HepG2 (cell line): Measurements from ENCODE around the gene PKLR. TPM values are rescaled to one million over a fixed set of nuclear protein-coding genes. Genes with fewer than 3 reads are reported as not detected.

ENCODE experiments used
- ADNP ChIP-seq: sonication (generic); formaldehyde crosslinking; IDR thresholded peaks from 2 replicates; pipeline ENCODE4 v1.4.0; 2020; ENCODE audit warnings: missing genetic modification reagents
- CCDC6 ChIP-seq: sonication (generic); formaldehyde crosslinking; IDR thresholded peaks from 2 replicates; pipeline ENCODE4 v1.8.1; 2022; ENCODE audit warnings: mild to moderate bottlenecking, missing genetic modification reagents, moderate library complexity
- DPF2 ChIP-seq: sonication (generic); formaldehyde crosslinking; IDR thresholded peaks from 2 replicates; pipeline ENCODE4 v1.4.0; 2020; ENCODE audit warnings: mild to moderate bottlenecking, low read depth, missing genetic modification reagents, borderline replicate concordance
- DR1 ChIP-seq: sonication (generic); formaldehyde crosslinking; IDR thresholded peaks from 2 replicates; pipeline ENCODE4 v1.8.0; 2021; ENCODE audit warnings: mild to moderate bottlenecking, missing genetic modification reagents, inconsistent platforms
- E2F1 ChIP-seq: sonication (generic); formaldehyde crosslinking; IDR thresholded peaks from 2 replicates; pipeline ENCODE4 v1.5.0; 2020; ENCODE audit warnings: missing genetic modification reagents
- FUBP1 ChIP-seq: sonication (generic); formaldehyde crosslinking; IDR thresholded peaks from 2 replicates; pipeline ENCODE4 v1.5.1; 2020; ENCODE audit warnings: missing genetic modification reagents, mild to moderate bottlenecking, borderline replicate concordance
- KAT2B ChIP-seq: fragments of 150-350 bp; IDR thresholded peaks from 2 replicates; pipeline ENCODE4 v1.6.1; 2014; ENCODE audit warnings: low read depth, low read length, borderline replicate concordance
- MAFF ChIP-seq: IDR thresholded peaks from 2 replicates; pipeline ENCODE4 v1.6.1; 2011; ENCODE audit warnings: low read depth, low read length, improper control_type of control experiment
- NONO ChIP-seq, 2 experiments: fragments of 450-650 bp in 1 of 2; sonication (generic) in 1 of 2; formaldehyde crosslinking in 1 of 2; IDR thresholded peaks in 1 of 2; conservative IDR thresholded peaks in 1 of 2; 2 replicates each; pipeline versions ENCODE4 v1.6.1 to v1.8.0; 2017 to 2022; ENCODE audit warnings: mild to moderate bottlenecking in 1 of 2, missing genetic modification reagents in 1 of 2, moderate library complexity in 1 of 2
- RFXANK ChIP-seq: IDR thresholded peaks from 2 replicates; pipeline ENCODE4 v1.6.1; 2016
- RORA ChIP-seq: sonication (generic); formaldehyde crosslinking; IDR thresholded peaks from 2 replicates; pipeline ENCODE4 v1.5.0; 2020; ENCODE audit warnings: mild to moderate bottlenecking, missing genetic modification reagents, moderate library complexity
- SATB2 ChIP-seq: sonication (generic); formaldehyde crosslinking; IDR thresholded peaks from 2 replicates; pipeline ENCODE4 v1.5.0; 2020; ENCODE audit warnings: missing genetic modification reagents
- THRA ChIP-seq: sonication (generic); formaldehyde crosslinking; IDR thresholded peaks from 2 replicates; pipeline ENCODE4 v1.4.0; 2020; ENCODE audit warnings: missing genetic modification reagents, borderline replicate concordance
- ZFX ChIP-seq: sonication (generic); formaldehyde crosslinking; IDR thresholded peaks from 2 replicates; pipeline ENCODE4 v1.4.0; 2020; ENCODE audit warnings: mild to moderate bottlenecking, low read depth, missing genetic modification reagents, moderate library complexity
- ZNF160 ChIP-seq: sonication (generic); formaldehyde crosslinking; IDR thresholded peaks from 2 replicates; pipeline ENCODE4 v1.8.0; 2022; ENCODE audit warnings: mild to moderate bottlenecking, inconsistent platforms, missing genetic modification reagents
- ZNF441 ChIP-seq: sonication (generic); formaldehyde crosslinking; IDR thresholded peaks from 2 replicates; pipeline ENCODE4 v1.7.0; 2021; ENCODE audit warnings: missing genetic modification reagents, borderline replicate concordance
- ZNF552 ChIP-seq: sonication (generic); formaldehyde crosslinking; IDR thresholded peaks from 2 replicates; pipeline ENCODE4 v1.9.0; 2022; ENCODE audit warnings: missing genetic modification reagents, mild to moderate bottlenecking, borderline replicate concordance
- polyA plus RNA-seq, 8 experiments: library from polyadenylated mRNA; depleted of rRNA in 3 of 8; stranded (reverse) in 7 of 8; unstranded in 1 of 8; fragments of >200 nt; fragmentation: Illumina TruSeq in 4 of 8; extraction: Trizol in 4 of 8; gene quantifications; 2 replicates each; pipeline versions ENCODE4 v1.2.1 to v1.2.3, GENCODE V29; 2011 to 2016; ENCODE audit warnings: low read depth in 4 of 8, missing spikeins in 1 of 8, mixed read lengths in 1 of 8; ENCODE audit not compliant: insufficient read depth in 1 of 8
- total RNA-seq, 5 experiments: library from RNA; depleted of rRNA; stranded (reverse); fragments of >200 nt; fragmentation: Illumina TruSeq; extraction: Trizol; gene quantifications; 2 replicates each; pipeline ENCODE4 v1.2.3, GENCODE V29; 2016; ENCODE audit warnings: low read depth in 1 of 5
- TF ChIP-seq, protein P1 (sequence below): sonication (generic); formaldehyde crosslinking; IDR thresholded peaks from 2 replicates; pipeline ENCODE4 v1.8.1; 2023; ENCODE audit warnings: mild to moderate bottlenecking, missing genetic modification reagents, borderline replicate concordance
- TF ChIP-seq, protein P2 (sequence below): sonication (generic); formaldehyde crosslinking; IDR thresholded peaks from 2 replicates; pipeline ENCODE4 v1.4.0; 2020; ENCODE audit warnings: missing genetic modification reagents
- TF ChIP-seq, protein P3 (sequence below): sonication (generic); formaldehyde crosslinking; IDR thresholded peaks from 2 replicates; pipeline ENCODE4 v1.4.0; 2020; ENCODE audit warnings: missing genetic modification reagents

Gene PKLR
- total and polyA plus RNA-seq, 2 of the 13 experiments (the other 11 are each of a cell fraction or from before 2014, with no cell fraction given), result 10.3 to 29.3 TPM

DNA sequence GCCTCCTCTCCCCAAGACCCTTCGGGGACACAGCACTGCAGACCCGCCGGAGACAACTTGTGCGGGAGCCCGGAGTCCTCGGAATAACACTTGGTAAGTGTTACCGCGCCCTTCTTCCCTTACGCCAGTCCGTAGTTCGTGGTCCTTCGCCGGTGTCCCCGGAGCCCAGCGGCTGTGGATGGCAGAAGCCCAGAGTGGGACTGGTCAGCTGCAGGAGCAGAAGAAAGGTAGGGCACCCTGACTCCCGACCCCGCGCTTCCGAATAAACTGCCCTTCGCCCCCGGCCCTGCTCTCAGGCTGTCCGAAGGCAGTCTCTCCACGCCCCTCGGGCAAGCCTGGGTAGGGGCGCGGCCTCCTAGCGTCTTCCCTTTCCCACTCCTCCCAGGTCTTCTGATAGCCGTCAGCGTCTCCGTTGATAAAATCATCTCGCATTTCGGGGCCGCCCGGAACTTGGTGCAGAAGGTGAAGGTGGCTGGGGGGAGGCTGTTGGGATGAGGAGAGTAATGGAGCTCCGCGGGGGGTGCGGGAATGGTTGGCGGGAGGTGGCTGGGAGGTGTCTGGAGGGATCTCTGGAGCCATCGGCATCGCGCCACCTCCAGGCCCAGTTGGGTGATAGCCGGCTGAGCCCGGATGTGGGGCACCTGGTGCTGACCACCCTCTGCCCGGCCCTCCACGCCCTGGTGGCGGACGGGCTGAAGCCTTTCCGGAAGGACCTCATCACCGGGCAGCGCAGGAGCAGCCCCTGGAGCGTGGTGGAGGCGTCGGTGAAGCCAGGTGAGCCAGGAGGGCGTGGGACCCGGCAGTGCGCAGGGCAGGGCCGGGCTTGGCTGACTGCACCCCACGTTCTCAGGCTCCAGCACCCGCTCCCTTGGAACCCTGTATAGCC lies 23.7 kb upstream of the PKLR start (continued):
- TF ChIP-seq ZNF160 (CRISPR knock-in tag), result 0 out of 2 replicates have a peak, but pooled peaks have one; percentile 35
- TF ChIP-seq ZNF552 (CRISPR knock-in tag), result no peak
- TF ChIP-seq, protein P1, sequence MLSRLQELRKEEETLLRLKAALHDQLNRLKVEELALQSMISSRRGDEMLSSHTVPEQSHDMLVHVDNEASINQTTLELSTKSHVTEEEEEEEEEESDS (CRISPR knock-in tag), result no peak
- TF ChIP-seq, protein P2, sequence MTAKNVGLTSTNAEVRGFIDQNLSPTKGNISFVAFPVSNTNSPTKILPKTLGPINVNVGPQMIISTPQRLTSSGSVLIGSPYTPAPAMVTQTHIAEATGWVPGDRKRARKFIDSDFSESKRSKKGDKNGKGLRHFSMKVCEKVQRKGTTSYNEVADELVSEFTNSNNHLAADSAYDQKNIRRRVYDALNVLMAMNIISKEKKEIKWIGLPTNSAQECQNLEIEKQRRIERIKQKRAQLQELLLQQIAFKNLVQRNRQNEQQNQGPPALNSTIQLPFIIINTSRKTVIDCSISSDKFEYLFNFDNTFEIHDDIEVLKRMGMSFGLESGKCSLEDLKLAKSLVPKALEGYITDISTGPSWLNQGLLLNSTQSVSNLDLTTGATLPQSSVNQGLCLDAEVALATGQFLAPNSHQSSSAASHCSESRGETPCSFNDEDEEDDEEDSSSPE (CRISPR knock-in tag), result no peak
- no peak for TF ChIP-seq FUBP1 (CRISPR knock-in tag)
- TF ChIP-seq ZNF441 (CRISPR knock-in tag), result no peak; the same call in 1 of the 2 replicates
- TF ChIP-seq RFXANK, result no peak
- no peak for TF ChIP-seq KAT2B
- no peak for TF ChIP-seq ADNP (CRISPR knock-in tag)
- TF ChIP-seq CCDC6 (CRISPR knock-in tag), result no peak
- TF ChIP-seq, protein P3, sequence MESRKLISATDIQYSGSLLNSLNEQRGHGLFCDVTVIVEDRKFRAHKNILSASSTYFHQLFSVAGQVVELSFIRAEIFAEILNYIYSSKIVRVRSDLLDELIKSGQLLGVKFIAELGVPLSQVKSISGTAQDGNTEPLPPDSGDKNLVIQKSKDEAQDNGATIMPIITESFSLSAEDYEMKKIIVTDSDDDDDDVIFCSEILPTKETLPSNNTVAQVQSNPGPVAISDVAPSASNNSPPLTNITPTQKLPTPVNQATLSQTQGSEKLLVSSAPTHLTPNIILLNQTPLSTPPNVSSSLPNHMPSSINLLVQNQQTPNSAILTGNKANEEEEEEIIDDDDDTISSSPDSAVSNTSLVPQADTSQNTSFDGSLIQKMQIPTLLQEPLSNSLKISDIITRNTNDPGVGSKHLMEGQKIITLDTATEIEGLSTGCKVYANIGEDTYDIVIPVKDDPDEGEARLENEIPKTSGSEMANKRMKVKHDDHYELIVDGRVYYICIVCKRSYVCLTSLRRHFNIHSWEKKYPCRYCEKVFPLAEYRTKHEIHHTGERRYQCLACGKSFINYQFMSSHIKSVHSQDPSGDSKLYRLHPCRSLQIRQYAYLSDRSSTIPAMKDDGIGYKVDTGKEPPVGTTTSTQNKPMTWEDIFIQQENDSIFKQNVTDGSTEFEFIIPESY (CRISPR knock-in tag), result peak; percentile 83
- no peak for TF ChIP-seq SATB2 (CRISPR knock-in tag)
- TF ChIP-seq ZFX, result 0 out of 2 replicates have a peak, but pooled peaks have one; percentile 35
- no peak for TF ChIP-seq THRA (CRISPR knock-in tag)
- TF ChIP-seq MAFF, result no peak
- TF ChIP-seq RORA (CRISPR knock-in tag), result no peak
- no peak; the same call in 1 of the 2 replicates for TF ChIP-seq DR1 (CRISPR knock-in tag)
- TF ChIP-seq DPF2 (CRISPR knock-in tag), result no peak
- no peak for TF ChIP-seq E2F1 (CRISPR knock-in tag)
- no peak for TF ChIP-seq NONO (IDR thresholded peaks at IDR 0.05)
- 0 out of 2 replicates have a peak, but pooled peaks have one; percentile 12 for TF ChIP-seq NONO (CRISPR knock-in tag; conservative IDR thresholded peaks at IDR 0.05)
